ENCODE results near the gene ETF1. TPM values are rescaled to one million over a fixed set of nuclear protein-coding genes. Genes with fewer than 3 reads are reported as not detected.

ETF1 gene
- total RNA-seq, 4 donors from 2014 or later = 108 to 163 (median 127) TPM

DNA sequence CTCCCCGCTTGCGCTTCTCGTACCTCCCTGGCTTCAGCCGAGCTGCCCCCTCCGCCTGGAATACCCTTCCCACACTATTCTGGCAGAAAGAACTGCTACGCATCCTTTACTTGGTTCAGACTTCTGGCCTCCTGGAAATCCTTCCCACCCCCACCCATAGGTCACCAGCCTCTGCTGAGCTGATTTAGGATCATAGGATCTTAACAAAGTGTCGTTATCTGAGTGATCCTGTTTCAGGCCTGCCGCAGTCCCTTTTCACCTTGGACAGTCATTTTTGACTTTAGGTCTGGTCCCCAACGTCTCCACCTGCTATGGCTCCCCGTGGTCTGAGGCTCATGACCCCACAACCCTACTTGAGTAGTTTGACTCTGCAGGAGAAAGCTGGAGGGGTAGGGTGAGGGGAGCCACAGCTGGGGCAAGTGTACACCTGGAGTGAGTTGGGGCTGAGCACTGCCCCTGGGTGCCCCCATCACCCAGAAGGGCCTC is 50.4 kb downstream of the ETF1 start:
- Histone ChIP-seq H3K4me3 (peak overlapping the region; percentile 46 to 62), H3K4me1 (peaks cover 0 to 29% (median 19%) of the 10 kb centered on the region in 3 donors), H3K27me3 (peaks cover 24% of the 10 kb centered on the region), H3K27ac (peak overlapping the region in 3 of 4 donors; percentile 74 to 81 (median 75)), H3K36me3 (no peaks in the 10 kb centered on the region), H3K9me3 (no peaks in the 10 kb centered on the region)
- ATAC-seq = no peak
- no peak for TF ChIP-seq POLR2A (IDR thresholded peaks at IDR 0.05)
- TF ChIP-seq POLR2AphosphoS5 (IDR thresholded peaks at IDR 0.05) = no peak
- TF ChIP-seq, protein P1, sequence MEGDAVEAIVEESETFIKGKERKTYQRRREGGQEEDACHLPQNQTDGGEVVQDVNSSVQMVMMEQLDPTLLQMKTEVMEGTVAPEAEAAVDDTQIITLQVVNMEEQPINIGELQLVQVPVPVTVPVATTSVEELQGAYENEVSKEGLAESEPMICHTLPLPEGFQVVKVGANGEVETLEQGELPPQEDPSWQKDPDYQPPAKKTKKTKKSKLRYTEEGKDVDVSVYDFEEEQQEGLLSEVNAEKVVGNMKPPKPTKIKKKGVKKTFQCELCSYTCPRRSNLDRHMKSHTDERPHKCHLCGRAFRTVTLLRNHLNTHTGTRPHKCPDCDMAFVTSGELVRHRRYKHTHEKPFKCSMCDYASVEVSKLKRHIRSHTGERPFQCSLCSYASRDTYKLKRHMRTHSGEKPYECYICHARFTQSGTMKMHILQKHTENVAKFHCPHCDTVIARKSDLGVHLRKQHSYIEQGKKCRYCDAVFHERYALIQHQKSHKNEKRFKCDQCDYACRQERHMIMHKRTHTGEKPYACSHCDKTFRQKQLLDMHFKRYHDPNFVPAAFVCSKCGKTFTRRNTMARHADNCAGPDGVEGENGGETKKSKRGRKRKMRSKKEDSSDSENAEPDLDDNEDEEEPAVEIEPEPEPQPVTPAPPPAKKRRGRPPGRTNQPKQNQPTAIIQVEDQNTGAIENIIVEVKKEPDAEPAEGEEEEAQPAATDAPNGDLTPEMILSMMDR (IDR thresholded peaks at IDR 0.05) = no peak
- 0 to 8% methylated on average over 5 to 6 of the region's 10 CpGs for WGBS, 2 donors (ENCODE audit: low coverage in 1 of 2)

DNA sequence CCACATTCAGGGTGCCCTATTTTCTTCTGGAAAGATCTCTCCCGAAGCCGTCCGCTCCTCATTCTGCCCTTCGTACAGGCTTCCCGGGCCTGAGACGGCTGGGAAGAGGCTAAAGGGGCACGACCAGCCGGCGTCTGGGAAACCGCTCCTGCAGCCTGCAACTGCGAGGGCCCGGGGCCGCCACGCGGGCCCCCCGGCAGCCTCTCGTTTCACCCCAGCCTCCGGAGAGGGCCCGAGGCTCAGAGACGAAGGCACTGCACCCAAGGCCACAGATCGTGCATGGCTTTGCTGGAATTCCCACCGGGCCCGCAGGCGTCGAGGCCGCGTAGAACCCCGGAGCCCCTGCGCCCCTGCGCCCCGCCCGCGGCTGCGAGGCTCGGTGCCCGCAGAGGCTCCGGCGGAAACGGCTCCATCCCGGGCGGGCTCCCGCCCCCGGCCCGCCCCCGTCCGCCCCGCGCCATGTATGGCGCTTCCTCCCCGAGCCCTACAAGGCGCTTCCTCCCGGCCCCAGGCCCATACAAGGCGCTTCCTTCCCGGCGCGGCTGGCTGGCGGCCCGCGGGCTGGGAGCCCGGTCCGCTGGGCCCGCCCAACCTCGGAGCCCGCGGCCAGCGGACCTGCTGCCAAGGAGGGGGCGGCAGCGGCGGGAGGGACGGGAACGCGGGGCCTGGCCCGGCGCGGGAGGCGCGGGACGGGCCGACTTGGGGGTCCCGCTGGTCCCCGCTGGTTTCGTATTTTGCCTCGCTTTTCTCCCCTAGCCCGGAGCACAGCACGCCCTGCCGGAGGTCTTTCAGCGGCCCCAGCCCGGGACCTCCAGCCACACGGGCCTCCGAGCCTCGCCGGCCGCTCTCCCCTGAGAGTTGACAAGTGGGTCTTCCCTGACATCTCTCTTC is 51.1 kb downstream of the ETF1 start:
- Histone ChIP-seq H3K9me3 (no peaks in the 10 kb centered on the region), H3K4me1 (peaks cover 0 to 29% (median 19%) of the 10 kb centered on the region in 3 donors), H3K27ac (peak overlapping the region in 3 of 4 donors; percentile 74 to 81 (median 75)), H3K4me3 (peak overlapping the region; percentile 47 to 62), H3K27me3 (peaks cover 24% of the 10 kb centered on the region), H3K36me3 (no peaks in the 10 kb centered on the region)
- WGBS, 2 donors (ENCODE audit: low coverage in 1 of 2) = no CpG with 5 or more reads among the region's 93 CpGs
- peak; percentile 99 for ATAC-seq
- TF ChIP-seq, protein P1 (IDR thresholded peaks at IDR 0.05) = peak in 1 of 4 experiments; percentile 7
- no peak for TF ChIP-seq EP300 (IDR thresholded peaks at IDR 0.05)
- TF ChIP-seq POLR2AphosphoS5 (IDR thresholded peaks at IDR 0.05) = peak; percentile 36
- TF ChIP-seq POLR2A (IDR thresholded peaks at IDR 0.05) = peak; percentile 45 to 57

DNA sequence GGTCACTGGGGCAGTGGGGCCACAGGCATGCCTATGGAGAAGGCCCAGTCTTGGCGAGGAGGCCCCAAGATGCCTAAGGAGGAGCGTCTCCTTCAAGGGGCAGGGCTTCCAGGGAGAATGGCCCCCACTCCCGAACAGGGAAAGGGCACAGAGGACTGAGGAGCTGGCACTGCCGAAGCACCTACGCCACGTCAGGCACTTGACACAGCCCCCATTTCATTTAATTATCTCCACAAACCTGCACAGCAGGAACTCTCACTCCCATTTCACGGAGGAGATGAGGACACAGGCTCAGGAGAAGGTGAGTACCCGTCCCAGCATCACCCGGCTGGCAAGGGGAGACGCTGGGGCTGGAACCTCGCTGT is 51.8 kb downstream of the ETF1 start:
- no peak for ATAC-seq
- Histone ChIP-seq H3K36me3 (no peaks in the 10 kb centered on the region), H3K9me3 (no peaks in the 10 kb centered on the region), H3K4me3 (peak overlapping the region; percentile 47 to 62), H3K27ac (peak overlapping the region in 2 of 4 donors; percentile 75 to 81), H3K4me1 (peaks cover 0 to 29% (median 19%) of the 10 kb centered on the region in 3 donors), H3K27me3 (peaks cover 24% of the 10 kb centered on the region)
- WGBS, 2 donors (ENCODE audit: low coverage in 1 of 2) = 68% methylated on average over 3 of the region's 11 CpGs; no CpG with 5 or more reads in 1 of the 2 donors
- TF ChIP-seq POLR2A (IDR thresholded peaks at IDR 0.05) (no peak), POLR2AphosphoS5 (IDR thresholded peaks at IDR 0.05) (no peak), EP300 (IDR thresholded peaks at IDR 0.05) (no peak)
- TF ChIP-seq, protein P1 (IDR thresholded peaks at IDR 0.05) = no peak

- peaks cover 24% of the 10 kb centered on the region for H3K27me3 ChIP-seq
These were observed 52.3 kb downstream of the ETF1 start for GRCh38 chr5:138490648-138491283.

More at GRCh38 chr5:138490648-138491283, 52.3 kb downstream of the ETF1 start:
- no peaks in the 10 kb centered on the region for H3K9me3 ChIP-seq
- no peak for ATAC-seq
- no peaks in the 10 kb centered on the region for H3K36me3 ChIP-seq
- 89 to 90% methylated on average over 2 to 7 of the region's 12 CpGs for WGBS, 2 donors (ENCODE audit: low coverage in 1 of 2)
- H3K4me1 ChIP-seq = peaks cover 0 to 29% (median 19%) of the 10 kb centered on the region in 3 donors
- TF ChIP-seq POLR2A (IDR thresholded peaks at IDR 0.05) = no peak
- TF ChIP-seq, protein P1 (IDR thresholded peaks at IDR 0.05) = no peak
- TF ChIP-seq EP300 (IDR thresholded peaks at IDR 0.05) = no peak
- TF ChIP-seq POLR2AphosphoS5 (IDR thresholded peaks at IDR 0.05) = no peak
- no peak overlapping the region for H3K4me3 ChIP-seq
- H3K27ac ChIP-seq = no peak overlapping the region
